HT-29 (cell line): ENCODE measurements around the gene PEX14. TPM values are rescaled to one million over a fixed set of nuclear protein-coding genes. Genes with fewer than 3 reads are reported as not detected.
A peak's percentile ranks its signal among the peaks of the same experiment; 100 is the strongest.
"Not testable (repeated sequence)": the region's sequence is repeated elsewhere in the genome, so short reads cannot be mapped to it uniquely, and the experiment has no call there.

Experiments
- DNase-seq: peaks from one replicate; pipeline ENCODE4 v3.0.0-alpha.2; 2015; ENCODE audit warnings: low spot score
- total RNA-seq: library from RNA; depleted of rRNA; stranded (reverse); fragments of >200 nt; shearing (Covaris generic); gene quantifications from 2 replicates; pipeline ENCODE4 v1.2.3, GENCODE V29; 2014

PEX14 gene
- total RNA-seq, 1 experiment from 2014 or later = 22.2 TPM

GRCh38 chr1:10450156-10450814, 24.5 kb upstream of the PEX14 start:
- no peak for DNase-seq

- DNase-seq = no peak
Observed at GRCh38 chr1:10450836-10451235, 23.9 kb upstream of the PEX14 start.

GRCh38 chr1:10451287-10451686, 23.5 kb upstream of the PEX14 start:
- no peak for DNase-seq

GRCh38 chr1:10456048-10456447, 18.7 kb upstream of the PEX14 start:
- DNase-seq = no peak

GRCh38 chr1:10456661-10457060, 18.1 kb upstream of the PEX14 start:
- no peak for DNase-seq

- DNase-seq = not testable (repeated sequence)
Observed at GRCh38 chr1:10457462-10457861, 17.3 kb upstream of the PEX14 start.

- DNase-seq = no peak
Observed at GRCh38 chr1:10457875-10458274, 16.9 kb upstream of the PEX14 start.

- peak; percentile 68 for DNase-seq
Observed at GRCh38 chr1:10459184-10459583, 15.6 kb upstream of the PEX14 start.

- DNase-seq = no peak
Observed at GRCh38 chr1:10467078-10467477, 7.7 kb upstream of the PEX14 start.

- DNase-seq = no peak
Observed at GRCh38 chr1:10470043-10470442, 4.7 kb upstream of the PEX14 start.

- peak; percentile 19 for DNase-seq
Observed at GRCh38 chr1:10471411-10472219, 3.1 kb upstream of the PEX14 start.

GRCh38 chr1:10472220-10473144, 2.3 kb upstream of the PEX14 start, which contains the start of gene DFFA:
Gene DFFA, minus strand, starts transcription at chr1:10472529. Its CDS starts 71 bp downstream, at chr1:10472458.
- DNase-seq = peak; percentile 95

- no peak for DNase-seq
Observed at GRCh38 chr1:10473145-10473765, 1.5 kb upstream of the PEX14 start.

GRCh38 chr1:10474309-10474612, 489 bp upstream of the PEX14 start:
- DNase-seq = not testable (repeated sequence)

- DNase-seq = peak; percentile 34
Observed at GRCh38 chr1:10475510-10475909, 760 bp downstream of the PEX14 start.

GRCh38 chr1:10479296-10479695, 4.5 kb downstream of the PEX14 start:
- DNase-seq = no peak

GRCh38 chr1:10480614-10481013, 5.9 kb downstream of the PEX14 start:
- no peak for DNase-seq

- no peak for DNase-seq
Observed at GRCh38 chr1:10484521-10484920, 9.8 kb downstream of the PEX14 start.

- DNase-seq = no peak
Observed at GRCh38 chr1:10489291-10490055, 14.7 kb downstream of the PEX14 start.

GRCh38 chr1:10490286-10490970, 15.7 kb downstream of the PEX14 start:
- DNase-seq = no peak
